HepG2 (cell line): Measurements from ENCODE around the gene BPIFA1. TPM values are rescaled to one million over a fixed set of nuclear protein-coding genes. Genes with fewer than 3 reads are reported as not detected.

ENCODE experiments used
- CTCF ChIP-seq: sonication (generic); formaldehyde crosslinking; IDR thresholded peaks from 2 replicates; pipeline ENCODE4 v1.5.0; 2020; ENCODE audit warnings: mild to moderate bottlenecking, missing genetic modification reagents, moderate library complexity
- IRF2 ChIP-seq: IDR thresholded peaks from 2 replicates; pipeline ENCODE4 v1.6.1; 2018; ENCODE audit warnings: missing genetic modification reagents, missing compliant biosample characterization
- KLF13 ChIP-seq: sonication (generic); formaldehyde crosslinking; IDR thresholded peaks from 2 replicates; pipeline ENCODE4 v1.4.0; 2020; ENCODE audit warnings: mild to moderate bottlenecking, missing genetic modification reagents
- SRSF4 ChIP-seq: fragments of 200-400 bp; formaldehyde crosslinking; IDR thresholded peaks from one replicate; pipeline ENCODE4 v1.6.1; 2018; ENCODE audit warnings: mild to moderate bottlenecking, low read depth, low read length, moderate library complexity; ENCODE audit not compliant: poor library complexity, severe bottlenecking
- SRY ChIP-seq: sonication (generic); formaldehyde crosslinking; IDR thresholded peaks from 2 replicates; pipeline ENCODE4 v1.8.0; 2022; ENCODE audit warnings: mild to moderate bottlenecking, missing genetic modification reagents
- TAF15 ChIP-seq: fragments of 200-400 bp; formaldehyde crosslinking; IDR thresholded peaks from one replicate; pipeline ENCODE4 v1.6.1; 2018; ENCODE audit warnings: mild to moderate bottlenecking, low read depth, low read length; ENCODE audit not compliant: poor library complexity, severe bottlenecking
- TRAFD1 ChIP-seq: sonication (generic); formaldehyde crosslinking; IDR thresholded peaks from 2 replicates; pipeline ENCODE4 v1.5.1; 2020; ENCODE audit warnings: missing genetic modification reagents, mild to moderate bottlenecking, borderline replicate concordance
- TSC22D2 ChIP-seq: sonication (generic); formaldehyde crosslinking; IDR thresholded peaks from 2 replicates; pipeline ENCODE4 v1.5.1; 2020; ENCODE audit warnings: missing genetic modification reagents, mild to moderate bottlenecking, borderline replicate concordance
- YEATS2 ChIP-seq: sonication (generic); formaldehyde crosslinking; IDR thresholded peaks from 2 replicates; pipeline ENCODE4 v1.4.0; 2020; ENCODE audit warnings: missing genetic modification reagents, borderline replicate concordance
- ZNF101 ChIP-seq: sonication (generic); formaldehyde crosslinking; IDR thresholded peaks from 2 replicates; pipeline ENCODE4 v1.4.0; 2020; ENCODE audit warnings: mild to moderate bottlenecking, low read depth, missing genetic modification reagents, borderline replicate concordance
- ZNF644 ChIP-seq: IDR thresholded peaks from 2 replicates; pipeline ENCODE4 v1.6.1; 2016; ENCODE audit warnings: low read depth
- ZNF724P ChIP-seq: sonication (generic); formaldehyde crosslinking; IDR thresholded peaks from 2 replicates; pipeline ENCODE4 v1.8.0; 2022; ENCODE audit warnings: missing genetic modification reagents, borderline replicate concordance
- ZNF746 ChIP-seq: sonication (generic); formaldehyde crosslinking; IDR thresholded peaks from 2 replicates; pipeline ENCODE4 v1.8.0; 2022; ENCODE audit warnings: mild to moderate bottlenecking, missing genetic modification reagents
- ZNF816 ChIP-seq: sonication (generic); formaldehyde crosslinking; IDR thresholded peaks from 2 replicates; pipeline ENCODE4 v1.8.0; 2022; ENCODE audit warnings: missing genetic modification reagents, mild to moderate bottlenecking, borderline replicate concordance
- ZSCAN21 ChIP-seq: sonication (generic); formaldehyde crosslinking; IDR thresholded peaks from 2 replicates; pipeline ENCODE4 v1.8.0; 2022; ENCODE audit warnings: mild to moderate bottlenecking, missing genetic modification reagents, moderate library complexity, borderline replicate concordance
- ZSCAN5A ChIP-seq: sonication (generic); formaldehyde crosslinking; IDR thresholded peaks from 2 replicates; pipeline ENCODE4 v1.8.0; 2022; ENCODE audit warnings: mild to moderate bottlenecking, missing genetic modification reagents, borderline replicate concordance
- polyA plus RNA-seq, 8 experiments: library from polyadenylated mRNA; depleted of rRNA in 3 of 8; stranded (reverse) in 7 of 8; unstranded in 1 of 8; fragments of >200 nt; fragmentation: Illumina TruSeq in 4 of 8; extraction: Trizol in 4 of 8; gene quantifications; 2 replicates each; pipeline versions ENCODE4 v1.2.1 to v1.2.3, GENCODE V29; 2011 to 2016; ENCODE audit warnings: low read depth in 4 of 8, missing spikeins in 1 of 8, mixed read lengths in 1 of 8; ENCODE audit not compliant: insufficient read depth in 1 of 8
- total RNA-seq, 5 experiments: library from RNA; depleted of rRNA; stranded (reverse); fragments of >200 nt; fragmentation: Illumina TruSeq; extraction: Trizol; gene quantifications; 2 replicates each; pipeline ENCODE4 v1.2.3, GENCODE V29; 2016; ENCODE audit warnings: low read depth in 1 of 5
- TF ChIP-seq, protein P1 (sequence below): sonication (generic); formaldehyde crosslinking; IDR thresholded peaks from 2 replicates; pipeline ENCODE4 v1.4.0; 2020; ENCODE audit warnings: missing genetic modification reagents; ENCODE audit errors: not compliant biosample characterization
- TF ChIP-seq, protein P2 (sequence below): sonication (generic); formaldehyde crosslinking; IDR thresholded peaks from 2 replicates; pipeline ENCODE4 v1.4.0; 2020; ENCODE audit warnings: mild to moderate bottlenecking, missing genetic modification reagents, borderline replicate concordance
- TF ChIP-seq, protein P3 (sequence below): sonication (generic); formaldehyde crosslinking; IDR thresholded peaks from 2 replicates; pipeline ENCODE4 v1.4.0; 2020; ENCODE audit warnings: missing genetic modification reagents, low read depth, mild to moderate bottlenecking, borderline replicate concordance

BPIFA1 gene
- total and polyA plus RNA-seq, 2 of the 13 experiments (the other 11 are each of a cell fraction or from before 2014, with no cell fraction given), result not detected

DNA sequence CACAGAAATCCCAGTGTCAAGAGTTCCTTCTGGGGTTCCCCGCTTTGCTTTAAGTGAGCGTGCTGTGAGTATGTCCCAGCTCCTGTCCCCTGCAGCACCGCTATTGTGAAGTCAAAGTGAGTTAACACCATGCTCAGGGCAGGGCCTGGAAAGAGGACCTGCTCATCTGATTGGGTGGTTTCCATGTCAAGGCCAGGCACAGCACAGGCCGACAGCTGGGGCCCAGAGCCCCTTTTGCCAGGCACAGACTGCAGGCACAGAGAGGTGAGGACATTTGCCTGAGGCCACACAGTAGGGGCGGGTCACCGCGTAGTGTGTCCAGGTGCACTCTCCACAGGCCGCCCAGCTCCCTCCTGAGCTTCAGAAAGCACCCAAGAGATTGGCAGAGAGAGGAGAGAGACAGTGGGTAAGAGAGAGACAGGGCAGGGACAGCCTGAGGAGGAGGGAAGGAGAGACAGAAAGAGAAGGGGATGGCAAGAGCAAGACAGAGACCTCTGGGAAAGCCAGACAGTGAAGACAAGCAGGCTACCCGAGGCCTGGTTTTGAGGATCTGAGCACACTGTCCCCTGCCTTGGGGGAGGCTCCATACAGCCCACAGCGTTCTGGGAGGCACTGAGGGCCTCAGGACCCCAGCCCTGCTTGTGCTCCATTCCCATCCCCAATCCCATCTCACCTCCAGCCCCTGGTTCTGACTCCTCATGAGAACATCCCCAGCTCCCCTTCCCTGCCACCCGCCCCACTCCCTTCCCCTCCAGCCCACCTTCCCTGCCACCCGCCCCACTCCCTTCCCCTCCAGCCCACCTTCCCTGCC lies 40.7 kb downstream of the BPIFA1 start (continued):
- TF ChIP-seq IRF2 (CRISPR knock-in tag) (no peak), KLF13 (CRISPR knock-in tag) (no peak), ZNF816 (no peak), SRSF4 (no peak), TSC22D2 (no peak), TAF15 (no peak), ZNF101 (CRISPR knock-in tag) (no peak), ZNF644 (CRISPR knock-in tag) (0 out of 2 replicates have a peak, but pooled peaks have one; percentile 57), CTCF (CRISPR knock-in tag) (peak; percentile 1; the same call in 1 of the 2 replicates), ZNF724P (CRISPR knock-in tag) (0 out of 2 replicates have a peak, but pooled peaks have one; percentile 12), SRY (no peak), ZNF746 (no peak), ZSCAN5A (CRISPR knock-in tag) (no peak), ZSCAN21 (CRISPR knock-in tag) (0 out of 2 replicates have a peak, but pooled peaks have one; percentile 28), TRAFD1 (CRISPR knock-in tag) (no peak), YEATS2 (no peak)
- TF ChIP-seq, protein P1, sequence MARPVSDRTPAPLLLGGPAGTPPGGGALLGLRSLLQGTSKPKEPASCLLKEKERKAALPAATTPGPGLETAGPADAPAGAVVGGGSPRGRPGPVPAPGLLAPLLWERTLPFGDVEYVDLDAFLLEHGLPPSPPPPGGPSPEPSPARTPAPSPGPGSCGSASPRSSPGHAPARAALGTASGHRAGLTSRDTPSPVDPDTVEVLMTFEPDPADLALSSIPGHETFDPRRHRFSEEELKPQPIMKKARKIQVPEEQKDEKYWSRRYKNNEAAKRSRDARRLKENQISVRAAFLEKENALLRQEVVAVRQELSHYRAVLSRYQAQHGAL, result no peak
- TF ChIP-seq, protein P2, sequence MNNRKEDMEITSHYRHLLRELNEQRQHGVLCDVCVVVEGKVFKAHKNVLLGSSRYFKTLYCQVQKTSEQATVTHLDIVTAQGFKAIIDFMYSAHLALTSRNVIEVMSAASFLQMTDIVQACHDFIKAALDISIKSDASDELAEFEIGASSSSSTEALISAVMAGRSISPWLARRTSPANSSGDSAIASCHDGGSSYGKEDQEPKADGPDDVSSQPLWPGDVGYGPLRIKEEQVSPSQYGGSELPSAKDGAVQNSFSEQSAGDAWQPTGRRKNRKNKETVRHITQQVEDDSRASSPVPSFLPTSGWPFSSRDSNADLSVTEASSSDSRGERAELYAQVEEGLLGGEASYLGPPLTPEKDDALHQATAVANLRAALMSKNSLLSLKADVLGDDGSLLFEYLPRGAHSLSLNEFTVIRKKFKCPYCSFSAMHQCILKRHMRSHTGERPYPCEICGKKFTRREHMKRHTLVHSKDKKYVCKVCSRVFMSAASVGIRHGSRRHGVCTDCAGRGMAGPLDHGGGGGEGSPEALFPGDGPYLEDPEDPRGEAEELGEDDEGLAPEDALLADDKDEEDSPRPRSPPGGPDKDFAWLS (CRISPR knock-in tag), result no peak
- TF ChIP-seq, protein P3, sequence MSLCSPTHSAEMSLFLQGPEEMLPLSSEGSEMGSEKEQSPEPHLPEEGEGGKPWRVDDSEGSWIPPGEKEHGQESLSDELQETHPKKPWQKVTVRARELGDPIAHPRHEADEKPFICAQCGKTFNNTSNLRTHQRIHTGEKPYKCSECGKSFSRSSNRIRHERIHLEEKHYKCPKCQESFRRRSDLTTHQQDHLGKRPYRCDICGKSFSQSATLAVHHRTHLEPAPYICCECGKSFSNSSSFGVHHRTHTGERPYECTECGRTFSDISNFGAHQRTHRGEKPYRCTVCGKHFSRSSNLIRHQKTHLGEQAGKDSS (CRISPR knock-in tag), result no peak
